Middle frontal gyrus (tissue), 1 donor: ENCODE results near the gene ACTBL2.
"Not testable (repeated sequence)": the region's sequence is repeated elsewhere in the genome, so short reads cannot be mapped to it uniquely, and the experiment has no call there.

Experiments used
- DNase-seq: peaks from one replicate; pipeline ENCODE4 v3.0.0-alpha.2; 2015; ENCODE audit warnings: low spot score; ENCODE audit errors: extremely low spot score

ACTBL2 gene

GRCh38 chr5:57482671-57483106 is at the start of gene ACTBL2:
Gene ACTBL2, minus strand, starts transcription at chr5:57482811. Its CDS starts 104 bp downstream, at chr5:57482707.
- DNase-seq, result no peak

GRCh38 chr5:57531333-57531732 is 48.7 kb upstream of the ACTBL2 start:
- DNase-seq, result no peak

- no peak for DNase-seq
Measured at GRCh38 chr5:57529864-57530263, 47.3 kb upstream of the ACTBL2 start.

GRCh38 chr5:57527870-57528269 is 45.3 kb upstream of the ACTBL2 start:
- DNase-seq, result no peak

GRCh38 chr5:57524348-57525060 is 41.9 kb upstream of the ACTBL2 start:
- no peak for DNase-seq

- not testable (repeated sequence) for DNase-seq
Measured at GRCh38 chr5:57522477-57522876, 39.9 kb upstream of the ACTBL2 start.

- DNase-seq, result not testable (repeated sequence)
Measured at GRCh38 chr5:57518415-57518814, 35.8 kb upstream of the ACTBL2 start.

GRCh38 chr5:57517250-57517649 is 34.6 kb upstream of the ACTBL2 start:
- DNase-seq, result no peak

GRCh38 chr5:57513785-57514184 is 31.2 kb upstream of the ACTBL2 start:
- DNase-seq, result no peak

GRCh38 chr5:57511321-57511720 is 28.7 kb upstream of the ACTBL2 start:
- DNase-seq, result no peak

- DNase-seq, result no peak
Measured at GRCh38 chr5:57509501-57510260, 27.1 kb upstream of the ACTBL2 start.

- no peak for DNase-seq
Measured at GRCh38 chr5:57508211-57508610, 25.6 kb upstream of the ACTBL2 start.

GRCh38 chr5:57505272-57506200 is 22.9 kb upstream of the ACTBL2 start:
- DNase-seq, result no peak

GRCh38 chr5:57504357-57504756 is 21.7 kb upstream of the ACTBL2 start:
- no peak for DNase-seq

GRCh38 chr5:57503433-57503832 is 20.8 kb upstream of the ACTBL2 start:
- DNase-seq, result no peak

- no peak for DNase-seq
Measured at GRCh38 chr5:57501414-57502201, 19.0 kb upstream of the ACTBL2 start.

- DNase-seq, result no peak
Measured at GRCh38 chr5:57499262-57500050, 16.8 kb upstream of the ACTBL2 start.

GRCh38 chr5:57497733-57498132 is 15.1 kb upstream of the ACTBL2 start:
- no peak for DNase-seq

GRCh38 chr5:57495285-57496086 is 12.9 kb upstream of the ACTBL2 start:
- no peak for DNase-seq
